GM08714 (cell line): ENCODE measurements around the gene MRPL4.

Experiments used
- H3K4me3 ChIP-seq: fragments of 200-500 bp; sonication (Bioruptor generic); 2 replicates; pipeline ENCODE4 v1.5.1; 2014; ENCODE audit warnings: mild to moderate bottlenecking, low read length, inconsistent platforms
- ZNF274 ChIP-seq: IDR thresholded peaks from 2 replicates; pipeline ENCODE4 v1.6.1; 2012; ENCODE audit warnings: mild to moderate bottlenecking, low read depth, low read length

MRPL4 gene

GRCh38 chr19:10292789-10293636 is 41.0 kb downstream of the MRPL4 start:
- peak overlapping the region; percentile 14; the same call in 1 of the 2 replicates for H3K4me3 ChIP-seq
- no peak for TF ChIP-seq ZNF274

GRCh38 chr19:10293637-10294367 is 41.8 kb downstream of the MRPL4 start:
- no peak for TF ChIP-seq ZNF274
- no peak overlapping the region for H3K4me3 ChIP-seq

DNA sequence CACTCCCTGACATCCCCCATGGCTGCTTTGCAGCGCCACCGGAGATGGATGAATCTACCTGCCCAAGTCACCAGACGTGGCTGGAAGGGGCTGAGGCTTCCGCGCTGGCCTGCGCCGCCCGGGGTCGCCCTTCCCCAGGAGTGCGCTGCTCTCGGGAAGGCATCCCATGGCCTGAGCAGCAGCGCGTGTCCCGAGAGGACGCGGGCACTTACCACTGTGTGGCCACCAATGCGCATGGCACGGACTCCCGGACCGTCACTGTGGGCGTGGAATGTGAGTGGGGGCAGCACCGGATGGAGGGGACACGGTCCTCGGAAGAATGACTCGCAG is 42.3 kb downstream of the MRPL4 start:
- TF ChIP-seq ZNF274: no peak

GRCh38 chr19:10295305-10295846 is 43.4 kb downstream of the MRPL4 start:
- TF ChIP-seq ZNF274: no peak
- peak overlapping the region; percentile 42; the same call in 1 of the 2 replicates for H3K4me3 ChIP-seq

More for the DNA sequence above, 42.3 kb downstream of the MRPL4 start:
- H3K4me3 ChIP-seq: no peak overlapping the region

DNA sequence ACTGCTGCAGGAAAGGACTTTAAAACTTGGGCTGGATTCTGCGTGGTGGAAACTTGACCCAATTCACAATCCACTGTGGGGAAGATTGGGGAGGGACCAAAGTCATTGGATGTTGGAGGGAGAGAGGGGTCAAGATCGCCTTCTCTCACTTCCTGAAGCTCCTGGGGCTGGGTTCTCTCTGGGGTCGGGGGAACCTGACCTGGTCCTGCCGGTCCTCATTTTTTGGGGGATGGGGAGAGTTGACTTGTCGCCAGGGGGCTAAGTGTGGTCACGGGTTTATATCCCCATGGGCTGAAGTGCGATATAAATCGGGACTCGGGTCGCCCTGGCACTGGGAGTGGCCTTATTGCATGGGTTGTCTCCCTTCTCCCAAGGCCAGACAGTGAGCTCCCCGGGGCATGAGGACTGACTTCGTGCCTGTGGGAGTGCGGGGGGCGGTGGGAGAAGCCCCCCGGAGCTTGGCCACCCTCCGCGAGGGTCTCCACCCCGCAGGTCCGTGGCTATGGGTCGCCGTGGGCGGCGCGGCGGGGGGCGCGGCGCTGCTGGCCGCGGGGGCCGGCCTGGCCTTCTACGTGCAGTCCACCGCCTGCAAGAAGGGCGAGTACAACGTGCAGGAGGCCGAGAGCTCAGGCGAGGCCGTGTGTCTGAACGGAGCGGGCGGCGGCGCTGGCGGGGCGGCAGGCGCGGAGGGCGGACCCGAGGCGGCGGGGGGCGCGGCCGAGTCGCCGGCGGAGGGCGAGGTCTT is 44.0 kb downstream of the MRPL4 start:
- H3K4me3 ChIP-seq: peak overlapping the region; percentile 42; the same call in 1 of the 2 replicates
- no peak for TF ChIP-seq ZNF274

DNA sequence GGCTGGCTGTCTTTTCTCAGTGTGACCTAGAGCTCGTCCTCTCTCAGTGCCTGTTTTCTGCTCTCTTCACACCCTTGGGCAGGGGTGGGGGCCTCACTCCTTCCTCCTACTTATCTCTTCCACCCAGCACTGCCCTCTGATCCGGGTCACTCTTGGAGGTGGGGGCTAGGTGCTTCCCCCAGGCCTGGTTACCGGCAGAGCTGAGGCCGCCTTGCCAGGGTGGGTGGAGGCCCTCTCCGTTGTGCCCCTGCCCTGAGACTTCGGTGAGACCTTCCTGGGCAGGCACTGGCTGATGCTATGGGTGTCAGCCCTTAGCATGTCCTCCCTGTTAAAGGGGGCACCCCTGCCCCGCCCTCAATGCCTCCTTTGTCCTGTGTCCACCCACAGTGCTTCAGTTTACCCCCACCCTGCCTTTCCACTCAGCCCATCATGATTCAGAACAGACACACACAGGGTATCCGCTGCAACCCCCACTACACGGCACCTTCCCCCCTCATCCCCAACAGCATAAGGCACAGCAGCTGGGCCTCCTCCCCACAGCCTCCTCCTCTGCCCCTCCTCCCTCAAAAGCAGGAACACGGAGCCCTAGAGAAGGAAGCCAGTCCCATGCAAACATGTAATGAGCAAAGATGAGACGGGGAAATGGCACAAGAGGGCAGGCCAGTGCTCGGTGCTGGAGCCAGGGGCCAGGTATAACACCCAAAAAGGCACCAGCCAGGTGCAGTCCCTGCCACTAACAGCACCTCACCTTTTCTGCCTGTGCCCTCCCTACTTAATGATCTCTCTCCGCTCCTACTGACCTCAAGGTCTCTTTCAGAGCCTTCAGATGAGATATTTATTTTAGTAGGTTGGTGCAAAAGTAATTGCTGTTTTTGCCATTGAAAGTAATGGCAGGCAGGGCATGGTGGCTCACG is 47.8 kb downstream of the MRPL4 start:
- no peak overlapping the region for H3K4me3 ChIP-seq
- TF ChIP-seq ZNF274: no peak

GRCh38 chr19:10305139-10305806 is 53.3 kb downstream of the MRPL4 start:
- H3K4me3 ChIP-seq: no peak overlapping the region
- no peak for TF ChIP-seq ZNF274

GRCh38 chr19:10306327-10306726 is 54.3 kb downstream of the MRPL4 start:
- TF ChIP-seq ZNF274: no peak
- no peak overlapping the region for H3K4me3 ChIP-seq

- no peak within 1 kb of the TSS for H3K4me3 ChIP-seq
- no peak for TF ChIP-seq ZNF274
These were observed 57.4 kb downstream of the MRPL4 start, which contains the start of gene ZGLP1 for GRCh38 chr19:10309423-10309822. ZGLP1 (minus strand) TSS chr19:10309815.
